GM18507 (cell line): ENCODE measurements around the gene CRAT.

Experiments
- DNase-seq: peaks from one replicate; pipeline ENCODE4 v3.0.0; 2011; ENCODE audit warnings: low read depth; ENCODE audit not compliant: insufficient read length; ENCODE audit errors: extremely low spot score
- FAIRE-seq: peaks from 2 replicates; lab custom pipeline; 2011; peaks lifted over from hg19 to GRCh38; lab: Jason Lieb, UNC

The CRAT gene

GRCh38 chr9:129071526-129072126 is 39.0 kb downstream of the CRAT start:
- DNase-seq (no peak), FAIRE-seq (no peak)

- FAIRE-seq (no peak), DNase-seq (no peak)
These were observed 39.7 kb downstream of the CRAT start for GRCh38 chr9:129070696-129071525.

GRCh38 chr9:129069862-129070641 is 40.5 kb downstream of the CRAT start:
- DNase-seq (no peak), FAIRE-seq (no peak)

GRCh38 chr9:129068990-129069861 is 41.4 kb downstream of the CRAT start:
- no peak for FAIRE-seq
- DNase-seq = peak; percentile 30

GRCh38 chr9:129068110-129068509 is 42.5 kb downstream of the CRAT start:
- DNase-seq = no peak
- FAIRE-seq = no peak

GRCh38 chr9:129064499-129064908 is 46.1 kb downstream of the CRAT start:
- FAIRE-seq = no peak
- DNase-seq = no peak

- no peak for DNase-seq
- no peak for FAIRE-seq
These were observed 47.5 kb downstream of the CRAT start for GRCh38 chr9:129063061-129063460.

GRCh38 chr9:129060991-129061390 is 49.6 kb downstream of the CRAT start:
- FAIRE-seq (no peak), DNase-seq (no peak)

GRCh38 chr9:129059796-129060785 is 50.5 kb downstream of the CRAT start:
- DNase-seq (no peak), FAIRE-seq (no peak)

- DNase-seq (no peak), FAIRE-seq (no peak)
These were observed 51.4 kb downstream of the CRAT start for GRCh38 chr9:129058965-129059795.

GRCh38 chr9:129054163-129054851 is 56.3 kb downstream of the CRAT start:
- FAIRE-seq = no peak

GRCh38 chr9:129053020-129053419 is 57.6 kb downstream of the CRAT start:
- FAIRE-seq = no peak
- no peak for DNase-seq

More at GRCh38 chr9:129054163-129054851, 56.3 kb downstream of the CRAT start:
- DNase-seq = no peak

GRCh38 chr9:129052592-129052991 is 58.0 kb downstream of the CRAT start:
- DNase-seq = no peak
- FAIRE-seq = no peak
